H1 (cell line): ENCODE results near the gene SPACA9. TPM values are rescaled to one million over a fixed set of nuclear protein-coding genes. Genes with fewer than 3 reads are reported as not detected.

Source experiments
- CTCF ChIA-PET: fragments of 300-600 bp; sonication (Branson Sonifier 250); formaldehyde crosslinking; loops from one replicate; lab custom pipeline; 2021; ENCODE audit not compliant: partially characterized antibody; lab: Charles Lee
- POLR2A ChIA-PET: fragments of 300-600 bp; sonication (Branson Sonifier 250); formaldehyde crosslinking; loops from one replicate; lab custom pipeline; 2021; ENCODE audit warnings: inconsistent platforms; ENCODE audit not compliant: partially characterized antibody; lab: Charles Lee
- DNase-seq, 2 experiments: peaks; one replicate each; pipeline versions ENCODE4 v3.0.0 to v3.0.0-alpha.2; 2010 to 2022; ENCODE audit warnings: low spot score in 2 of 2, low read depth in 1 of 2, mixed read lengths in 1 of 2
- FAIRE-seq: peaks from 2 replicates; lab custom pipeline; 2011; peaks lifted over from hg19 to GRCh38; lab: Jason Lieb, UNC
- H2AFZ ChIP-seq: 2 replicates; pipeline ENCODE4 v1.8.1; 2012; ENCODE audit warnings: low read length, inconsistent platforms
- H2AK5ac ChIP-seq: 2 replicates; pipeline ENCODE4 v1.6.1; 2013; ENCODE audit warnings: low read depth, low read length
- H2BK120ac ChIP-seq: replicated peaks from 2 replicates; pipeline ENCODE3; 2013; ENCODE audit warnings: low read depth, low read length, inconsistent platforms
- H2BK12ac ChIP-seq: 2 replicates; pipeline ENCODE4 v1.6.1; 2013; ENCODE audit warnings: low read depth, low read length
- H2BK15ac ChIP-seq: 2 replicates; pipeline ENCODE4 v1.6.1; 2013; ENCODE audit warnings: low read length
- H2BK20ac ChIP-seq: 2 replicates; pipeline ENCODE4 v1.6.1; 2013; ENCODE audit warnings: low read length
- H2BK5ac ChIP-seq: 2 replicates; pipeline ENCODE4 v1.6.1; 2013; ENCODE audit warnings: low read depth, low read length
- H3K14ac ChIP-seq: 2 replicates; pipeline ENCODE4 v1.6.1; 2013; ENCODE audit warnings: inconsistent platforms; ENCODE audit not compliant: insufficient read length
- H3K18ac ChIP-seq: 2 replicates; pipeline ENCODE4 v1.6.1; 2013; ENCODE audit warnings: low read length; ENCODE audit errors: extremely low read depth
- H3K23ac ChIP-seq: 2 replicates; pipeline ENCODE4 v1.6.1; 2013; ENCODE audit warnings: inconsistent platforms; ENCODE audit not compliant: insufficient read length
- H3K23me2 ChIP-seq: 2 replicates; pipeline ENCODE4 v1.6.1; 2013; ENCODE audit warnings: low read depth, low read length
- H3K27ac ChIP-seq: 2 replicates; pipeline ENCODE4 v1.6.1; 2011; ENCODE audit warnings: low read depth, low read length, inconsistent platforms
- H3K27me3 ChIP-seq, 4 experiments: replicated peaks in 1 of 4; 1 replicate in 1 of 4; 2 replicates in 3 of 4; pipeline versions ENCODE4 v1.6.1 to v1.8.1; 2011 to 2013; ENCODE audit warnings: low read length in 3 of 4, mild to moderate bottlenecking in 3 of 4, inconsistent platforms in 2 of 4, mixed read lengths in 2 of 4, moderate library complexity in 1 of 4; ENCODE audit not compliant: control insufficient read depth in 3 of 4, insufficient read depth in 3 of 4; ENCODE audit errors: extremely low read depth in 1 of 4
- H3K36me3 ChIP-seq, 4 experiments: 2 replicates each; pipeline versions ENCODE4 v1.6.1 to v1.8.1; 2011 to 2013; ENCODE audit warnings: mild to moderate bottlenecking in 4 of 4, low read length in 3 of 4, moderate library complexity in 2 of 4, control low read depth in 1 of 4, inconsistent platforms in 1 of 4; ENCODE audit not compliant: insufficient read depth in 4 of 4, control insufficient read depth in 2 of 4
- H3K4ac ChIP-seq: replicated peaks from 2 replicates; pipeline ENCODE3; 2013; ENCODE audit warnings: low read length, low read depth, mixed read lengths, inconsistent platforms; ENCODE audit not compliant: insufficient read length
- H3K4me1 ChIP-seq, 4 experiments: replicated peaks in 1 of 4; 1 replicate in 1 of 4; 2 replicates in 3 of 4; pipeline versions ENCODE4 v1.6.1 to v1.8.1; 2011 to 2013; ENCODE audit warnings: low read length in 3 of 4, inconsistent platforms in 2 of 4, mixed read lengths in 1 of 4; ENCODE audit not compliant: insufficient read depth in 4 of 4, control insufficient read depth in 3 of 4
- H3K4me2 ChIP-seq, 2 experiments: 2 replicates each; pipeline versions ENCODE4 v1.6.1 to v1.8.1; 2011 to 2013; ENCODE audit warnings: low read depth in 2 of 2, low read length in 2 of 2, control low read depth in 1 of 2, inconsistent platforms in 1 of 2, mild to moderate bottlenecking in 1 of 2; ENCODE audit not compliant: insufficient read depth in 1 of 2
- H3K4me3 ChIP-seq, 4 experiments: fragments of 200-600, 300-600 bp in 1 of 4; sonication (generic), shearing (Covaris generic), sonication (Bioruptor Twin) in 1 of 4; 2 replicates each; pipeline versions ENCODE4 v1.5.1 to v1.8.1; 2011 to 2016; ENCODE audit warnings: low read length in 4 of 4, low read depth in 3 of 4, control low read depth in 2 of 4, inconsistent platforms in 2 of 4, mild to moderate bottlenecking in 2 of 4, mixed read lengths in 1 of 4, moderate library complexity in 1 of 4; ENCODE audit not compliant: insufficient read depth in 2 of 4; ENCODE audit errors: extremely low read depth in 1 of 4
- H3K56ac ChIP-seq: replicated peaks from 2 replicates; pipeline ENCODE3; 2013; ENCODE audit warnings: low read depth, mild to moderate bottlenecking, mixed read lengths, low read length, inconsistent platforms; ENCODE audit not compliant: insufficient read length
- H3K79me1 ChIP-seq: 2 replicates; pipeline ENCODE4 v1.6.1; 2013; ENCODE audit warnings: low read depth, low read length, control low read depth
- H3K79me2 ChIP-seq, 2 experiments: 2 replicates each; pipeline versions ENCODE4 v1.6.1 to v1.8.1; 2012 to 2013; ENCODE audit warnings: low read length in 2 of 2, mild to moderate bottlenecking in 2 of 2, inconsistent platforms in 1 of 2; ENCODE audit not compliant: insufficient read depth in 2 of 2, control insufficient read depth in 1 of 2
- H3K9ac ChIP-seq, 4 experiments: replicated peaks in 1 of 4; 1 replicate in 1 of 4; 2 replicates in 3 of 4; pipeline versions ENCODE4 v1.6.1 to v1.8.1; 2011 to 2013; ENCODE audit warnings: low read depth in 3 of 4, low read length in 3 of 4, control low read depth in 2 of 4, mild to moderate bottlenecking in 2 of 4, moderate library complexity in 2 of 4, inconsistent platforms in 1 of 4; ENCODE audit errors: extremely low read depth in 1 of 4
- H3K9me3 ChIP-seq, 2 experiments: 2 replicates each; pipeline versions ENCODE4 v1.6.1 to v1.8.1; 2012 to 2013; ENCODE audit warnings: mild to moderate bottlenecking in 2 of 2, moderate library complexity in 2 of 2, control low read depth in 1 of 2, inconsistent platforms in 1 of 2, low read depth in 1 of 2, low read length in 1 of 2, mixed read lengths in 1 of 2; ENCODE audit not compliant: insufficient read depth in 2 of 2
- H4K20me1 ChIP-seq, 2 experiments: replicated peaks in 1 of 2; 2 replicates each; pipeline versions ENCODE3 to v1.8.1; 2011 to 2013; ENCODE audit warnings: inconsistent platforms in 2 of 2, low read length in 2 of 2, mild to moderate bottlenecking in 1 of 2; ENCODE audit not compliant: insufficient read depth in 2 of 2, control insufficient read depth in 1 of 2
- H4K5ac ChIP-seq: 2 replicates; pipeline ENCODE4 v1.6.1; 2013; ENCODE audit warnings: low read length, low read depth, mixed read lengths, inconsistent platforms; ENCODE audit not compliant: insufficient read length
- H4K8ac ChIP-seq: 2 replicates; pipeline ENCODE4 v1.8.0; 2013; ENCODE audit warnings: mild to moderate bottlenecking, moderate library complexity, low read length, inconsistent platforms; ENCODE audit not compliant: insufficient read depth; ENCODE audit errors: extremely low read depth
- H4K91ac ChIP-seq: replicated peaks from 2 replicates; pipeline ENCODE3; 2013; ENCODE audit warnings: low read length, mixed read lengths, inconsistent platforms; ENCODE audit not compliant: insufficient read length
- ASH2L ChIP-seq: fragments of 200-600, 300-600 bp; sonication (generic); IDR thresholded peaks from one replicate; pipeline ENCODE4 v1.7.1; 2017; ENCODE audit warnings: low read length
- EGR1 ChIP-seq: IDR thresholded peaks from 2 replicates; pipeline ENCODE4 v1.6.1; 2011; ENCODE audit warnings: low read depth, low read length, borderline replicate concordance
- FOSL1 ChIP-seq: IDR thresholded peaks from 2 replicates; pipeline ENCODE4 v1.6.1; 2011; ENCODE audit warnings: mild to moderate bottlenecking, low read depth, low read length, moderate library complexity; ENCODE audit not compliant: insufficient read depth
- GABPA ChIP-seq: IDR thresholded peaks from 2 replicates; pipeline ENCODE4 v1.6.1; 2011; ENCODE audit warnings: mild to moderate bottlenecking, low read length, moderate library complexity, borderline replicate concordance; ENCODE audit not compliant: insufficient read depth
- HDAC2 ChIP-seq, 2 experiments: fragments of 300-600 bp in 1 of 2; sonication (generic) in 1 of 2; IDR thresholded peaks; 2 replicates each; pipeline ENCODE4 v1.6.1; 2011 to 2012; ENCODE audit warnings: low read depth in 2 of 2, low read length in 2 of 2, mild to moderate bottlenecking in 2 of 2, moderate library complexity in 2 of 2, borderline replicate concordance in 1 of 2, inconsistent platforms in 1 of 2
- KDM5A ChIP-seq: fragments of 200-600 bp; IDR thresholded peaks from 2 replicates; pipeline ENCODE4 v1.7.1; 2012; ENCODE audit warnings: mild to moderate bottlenecking, low read length, inconsistent platforms, mixed read lengths
- POLR2AphosphoS5 ChIP-seq: IDR thresholded peaks from 2 replicates; pipeline ENCODE4 v1.6.1; 2011; ENCODE audit warnings: low read depth, low read length
- RFX5 ChIP-seq: IDR thresholded peaks from 2 replicates; pipeline ENCODE4 v1.6.1; 2011; ENCODE audit warnings: low read depth, low read length, improper control_type of control experiment, borderline replicate concordance
- YY1 ChIP-seq: IDR thresholded peaks from 2 replicates; pipeline ENCODE4 v1.6.1; 2011; ENCODE audit warnings: low read depth, mild to moderate bottlenecking, low read length
- WGBS, 2 experiments: shearing (Covaris generic) in 1 of 2; methylation state at CpG; one replicate each; pipeline versions ENCODE4 v1.1.6 to v1.1.7; 2013 to 2015; ENCODE audit warnings: low lambda C conversion rate in 2 of 2, mixed read lengths in 2 of 2, inconsistent platforms in 1 of 2, low coverage in 1 of 2, missing lambda C conversion rate in 1 of 2; ENCODE audit not compliant: insufficient replicate concordance in 2 of 2, insufficient coverage in 1 of 2, insufficient read length in 1 of 2; ENCODE audit errors: extremely low coverage in 1 of 2, missing lambda C conversion rate in 1 of 2; 5-methylcytosine and 5-hydroxymethylcytosine counted together
- polyA plus RNA-seq, 7 experiments: library from polyadenylated mRNA; depleted of rRNA in 3 of 7; stranded (reverse) in 5 of 7; unstranded in 2 of 7; fragments of >200 nt in 5 of 7; fragments of 200-250 nt in 2 of 7; gene quantifications; 1 replicate in 5 of 7; 2 replicates in 1 of 7; 4 replicates in 1 of 7; pipeline versions ENCODE4 v1.2.1 to v1.2.3, GENCODE V29; 2011 to 2013; ENCODE audit warnings: missing spikeins in 2 of 7, mixed read lengths in 2 of 7
- total RNA-seq: library from RNA; stranded (reverse); fragmentation: NEBNext Ultra II Directional; extraction: Animal tissue kit (Norgen Biotek cat#: 25700); gene quantifications from 2 replicates; pipeline ENCODE4 v1.2.1, GENCODE V29; 2021

Gene SPACA9
- total and polyA plus RNA-seq, 2 of the 8 experiments (the other 6 are each of a cell fraction or from before 2014, with no cell fraction given), result 0.63 to 1.3 TPM

DNA sequence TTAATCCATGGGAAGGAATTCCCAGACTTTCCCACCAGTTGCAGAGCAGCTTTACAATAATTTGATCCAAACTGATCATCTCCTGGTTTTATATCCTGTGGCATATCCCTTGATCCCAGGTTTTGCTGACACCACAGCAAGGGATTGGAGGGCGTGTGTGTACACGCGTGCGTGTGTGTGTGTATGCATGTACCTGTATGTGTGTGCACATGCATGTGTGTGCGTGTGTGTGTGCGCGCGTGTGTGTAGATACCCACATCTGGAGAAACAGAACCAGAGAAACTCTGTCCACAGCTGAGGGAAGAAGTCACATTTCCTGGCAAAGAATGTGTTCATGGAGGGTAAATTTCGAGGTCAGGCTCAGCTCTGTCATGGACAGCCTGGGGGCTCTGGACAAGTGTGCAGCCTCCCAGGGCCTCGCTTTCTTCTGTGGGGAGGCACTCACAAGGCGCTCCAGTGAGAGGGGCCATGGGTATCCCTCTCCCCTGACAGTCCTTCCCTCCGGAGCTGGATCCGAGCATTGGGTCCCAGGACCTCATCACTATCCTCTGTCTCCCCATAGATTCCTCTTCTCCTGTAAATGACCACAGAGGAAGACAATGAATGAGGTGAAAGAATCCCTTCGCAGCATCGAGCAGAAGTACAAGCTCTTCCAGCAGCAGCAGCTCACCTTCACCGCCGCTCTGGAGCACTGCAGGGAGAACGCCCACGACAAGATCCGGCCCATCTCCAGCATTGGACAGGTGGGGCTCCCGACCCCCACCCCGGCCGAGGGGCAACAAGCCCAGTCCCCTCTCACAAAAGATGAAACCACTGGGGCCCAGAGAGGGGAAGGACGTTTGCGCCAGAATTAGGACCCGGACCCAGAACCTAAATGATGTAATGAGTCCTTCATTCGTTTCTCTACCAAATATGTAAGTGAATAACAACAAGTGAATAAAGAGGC, 4.9 kb downstream of the SPACA9 start:
- Histone ChIP-seq H3K4me1 (peaks cover 0 to 2% (median 0%) of the 10 kb centered on the region in 4 experiments; a peak in 1 of 7 replicates), H3K23me2 (no peaks in the 10 kb centered on the region), H3K4ac (no peak overlapping the region), H3K9ac (no peak overlapping the region), H4K8ac (no peak overlapping the region; the same call in 1 of the 2 replicates), H3K56ac (no peak overlapping the region), H2BK5ac (no peak overlapping the region), H3K23ac (no peak overlapping the region), H3K14ac (no peak overlapping the region), H2AFZ (no peak overlapping the region), H3K79me1 (no peaks in the 10 kb centered on the region), H2BK12ac (no peak overlapping the region), H3K27me3 (peaks cover 0 to 2% (median 0%) of the 10 kb centered on the region in 4 experiments; a peak in 2 of 7 replicates), H3K27ac (no peak overlapping the region), H4K5ac (no peak overlapping the region), H3K18ac (no peak overlapping the region), H3K79me2 (no peaks in the 10 kb centered on the region), H4K91ac (no peak overlapping the region), H2BK20ac (no peak overlapping the region), H2BK120ac (no peak overlapping the region), H2AK5ac (no peak overlapping the region), H3K36me3 (no peaks in the 10 kb centered on the region), H3K4me3 (no peak overlapping the region), H3K4me2 (no peak overlapping the region), H3K9me3 (no peaks in the 10 kb centered on the region), H2BK15ac (no peak overlapping the region), H4K20me1 (no peaks in the 10 kb centered on the region)
- 93% methylated on average over 27 of the region's 27 CpGs; no CpG with 5 or more reads in 1 of the 2 experiments for WGBS, 2 experiments
- no peak for TF ChIP-seq ASH2L
- TF ChIP-seq EGR1, result no peak
- no peak for TF ChIP-seq RFX5
- TF ChIP-seq POLR2AphosphoS5, result no peak
- no peak for TF ChIP-seq KDM5A
- no peak for TF ChIP-seq FOSL1
- TF ChIP-seq HDAC2 (IDR thresholded peaks at IDR 0.05; ENCODE audit: borderline replicate concordance in 1 of 2, low read depth in 2 of 2, low read length in 2 of 2), result no peak
- no peak for TF ChIP-seq GABPA
- no peak for TF ChIP-seq YY1
- FAIRE-seq (no peak), DNase-seq (no peak)
- ChIA-PET CTCF (interaction anchor here (1.1 to 15.0 kb wide), 5 partner anchors 13 to 38 kb away, joined by 3 to 115 read pairs (median 4); no protein-coding TSS in a partner anchor), POLR2A (no interaction called here)
